Thoracic aorta (tissue), 2 donors: ENCODE data around the gene ANKRD23. TPM values are rescaled to one million over a fixed set of nuclear protein-coding genes. Genes with fewer than 3 reads are reported as not detected.

ENCODE experiments used
- ATAC-seq: fragments of 150-250 bp; one replicate; pipeline ENCODE4 v1.8.0; 2017; ENCODE audit warnings: low read depth; ENCODE audit not compliant: insufficient number of reproducible peaks, low FRiP score
- DNase-seq: peaks from one replicate; pipeline ENCODE4 v3.0.0-alpha.2; 2020; ENCODE audit warnings: low spot score
- H3K27ac ChIP-seq, 2 donors: fragments of 200-600 bp; sonication (generic); 1 replicate in 1 of 2; 2 replicates in 1 of 2; pipeline ENCODE4 v1.5.1; 2016; ENCODE audit warnings: mild to moderate bottlenecking in 2 of 2, moderate library complexity in 2 of 2
- H3K27me3 ChIP-seq: fragments of 200-600 bp; sonication (generic); replicated peaks from 2 replicates; pipeline ENCODE4 v1.6.0; 2016; ENCODE audit warnings: mild to moderate bottlenecking; ENCODE audit not compliant: insufficient read depth
- H3K36me3 ChIP-seq: fragments of 200-600 bp; sonication (generic); one replicate; pipeline ENCODE4 v1.5.1; 2016
- H3K4me1 ChIP-seq, 2 donors: fragments of 200-600 bp; sonication (generic); 1 replicate in 1 of 2; 2 replicates in 1 of 2; pipeline versions ENCODE4 v1.5.1 to v1.6.0; 2016; ENCODE audit warnings: low read depth in 2 of 2, mild to moderate bottlenecking in 1 of 2; ENCODE audit not compliant: control insufficient read depth in 1 of 2
- H3K4me3 ChIP-seq: fragments of 200-600 bp; sonication (generic); 2 replicates; pipeline ENCODE4 v1.5.1; 2016; ENCODE audit warnings: mild to moderate bottlenecking
- H3K9me3 ChIP-seq: fragments of 200-600 bp; sonication (generic); 2 replicates; pipeline ENCODE4 v1.5.1; 2016
- total RNA-seq, 2 donors: library from RNA; depleted of rRNA; stranded (reverse); fragments of >200 nt; gene quantifications; one replicate each; pipeline versions ENCODE4 v1.1.0 to v1.2.3, GENCODE V29; 2016
- TF ChIP-seq, protein P1 (sequence below): fragments of 200-600 bp; sonication (generic); IDR thresholded peaks from one replicate; pipeline ENCODE4 v1.5.1; 2019; ENCODE audit warnings: antibody characterized with exemption

ANKRD23 gene
- total RNA-seq, 2 donors from 2014 or later: 6.0 to 8.4 TPM

DNA sequence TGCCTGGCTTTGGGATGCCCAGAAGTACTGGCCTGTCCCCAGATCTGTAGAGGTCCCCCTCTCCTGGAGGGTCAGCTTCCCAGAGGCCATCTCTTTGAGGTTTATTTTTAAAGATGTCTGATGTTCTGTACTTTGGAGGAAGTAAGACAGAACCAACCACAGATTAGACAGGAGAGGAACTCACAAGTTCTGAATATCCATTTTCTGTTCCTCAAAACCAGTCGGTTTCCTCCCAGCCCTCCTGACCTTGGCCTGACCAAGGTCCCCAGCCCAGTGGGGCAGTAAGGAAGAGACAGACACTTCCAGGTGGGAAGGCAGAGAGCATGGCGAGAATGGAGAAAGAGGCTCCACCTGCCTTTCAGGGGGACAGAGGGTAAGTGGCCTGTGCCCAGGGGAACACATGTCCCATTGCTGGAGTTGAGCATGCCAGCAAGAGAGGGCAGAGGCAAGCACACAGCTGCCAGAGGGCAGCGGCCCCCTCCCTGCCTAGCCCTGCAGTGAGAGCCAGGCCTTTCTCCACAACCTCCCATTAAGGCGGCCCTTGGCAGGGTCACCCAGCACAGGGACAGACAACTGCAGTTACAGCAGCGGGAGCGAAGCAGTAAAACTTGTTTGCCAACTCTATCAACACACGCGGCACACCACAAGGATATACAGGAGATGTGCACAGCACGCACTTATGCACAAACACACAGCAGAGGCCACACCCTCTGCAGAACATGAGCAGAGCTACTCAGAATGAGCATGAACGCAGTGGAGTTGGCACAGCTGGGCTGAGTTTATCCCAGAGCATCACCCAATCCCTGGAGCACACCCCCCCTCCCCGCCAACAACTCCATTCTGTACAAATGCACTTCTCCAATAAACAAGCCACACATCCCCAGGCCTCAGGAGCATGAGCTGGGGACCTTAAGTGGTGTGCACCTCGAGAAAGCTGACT lies 44.5 kb upstream of the ANKRD23 start:
- peaks cover 33 to 65% of the 10 kb centered on the region in 2 donors for H3K4me1 ChIP-seq
- H3K4me3 ChIP-seq: peak overlapping the region; percentile 39
- ATAC-seq (no peak), DNase-seq (no peak)
- H3K27me3 ChIP-seq: no peaks in the 10 kb centered on the region
- H3K9me3 ChIP-seq: no peaks in the 10 kb centered on the region
- no peaks in the 10 kb centered on the region for H3K36me3 ChIP-seq
- TF ChIP-seq, protein P1, sequence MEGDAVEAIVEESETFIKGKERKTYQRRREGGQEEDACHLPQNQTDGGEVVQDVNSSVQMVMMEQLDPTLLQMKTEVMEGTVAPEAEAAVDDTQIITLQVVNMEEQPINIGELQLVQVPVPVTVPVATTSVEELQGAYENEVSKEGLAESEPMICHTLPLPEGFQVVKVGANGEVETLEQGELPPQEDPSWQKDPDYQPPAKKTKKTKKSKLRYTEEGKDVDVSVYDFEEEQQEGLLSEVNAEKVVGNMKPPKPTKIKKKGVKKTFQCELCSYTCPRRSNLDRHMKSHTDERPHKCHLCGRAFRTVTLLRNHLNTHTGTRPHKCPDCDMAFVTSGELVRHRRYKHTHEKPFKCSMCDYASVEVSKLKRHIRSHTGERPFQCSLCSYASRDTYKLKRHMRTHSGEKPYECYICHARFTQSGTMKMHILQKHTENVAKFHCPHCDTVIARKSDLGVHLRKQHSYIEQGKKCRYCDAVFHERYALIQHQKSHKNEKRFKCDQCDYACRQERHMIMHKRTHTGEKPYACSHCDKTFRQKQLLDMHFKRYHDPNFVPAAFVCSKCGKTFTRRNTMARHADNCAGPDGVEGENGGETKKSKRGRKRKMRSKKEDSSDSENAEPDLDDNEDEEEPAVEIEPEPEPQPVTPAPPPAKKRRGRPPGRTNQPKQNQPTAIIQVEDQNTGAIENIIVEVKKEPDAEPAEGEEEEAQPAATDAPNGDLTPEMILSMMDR: no peak
- H3K27ac ChIP-seq: peak overlapping the region; percentile 83 to 84

DNA sequence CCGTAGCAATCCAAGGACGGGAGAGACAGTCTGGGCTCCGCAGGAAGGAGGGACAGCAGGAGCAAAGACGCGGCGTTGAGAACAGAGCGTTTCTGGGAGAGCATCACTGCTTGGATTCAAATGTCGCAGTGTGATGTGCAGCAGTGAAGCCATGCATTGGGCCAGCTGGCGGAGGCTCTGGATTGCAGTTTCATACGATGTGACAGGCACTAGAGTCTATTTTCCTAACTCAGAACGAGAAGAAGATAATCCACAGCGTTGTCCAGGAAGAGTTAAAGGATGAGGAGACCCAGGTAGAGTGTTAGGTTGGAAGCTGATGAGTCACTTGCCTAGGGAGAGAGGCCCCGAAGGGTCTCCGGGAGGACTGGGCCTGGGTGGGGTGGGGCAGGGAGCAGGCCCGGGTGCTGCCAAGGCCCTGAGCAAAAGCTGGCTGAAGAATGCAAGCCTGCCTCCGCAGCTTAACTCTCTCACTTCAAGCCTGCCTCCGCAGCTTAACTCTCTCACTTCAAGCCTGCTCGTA lies 43.7 kb upstream of the ANKRD23 start:
- Histone ChIP-seq H3K36me3 (no peaks in the 10 kb centered on the region), H3K27me3 (no peaks in the 10 kb centered on the region), H3K4me1 (peaks cover 33 to 57% of the 10 kb centered on the region in 2 donors), H3K4me3 (peak overlapping the region; percentile 39), H3K27ac (peak overlapping the region; percentile 83 to 84), H3K9me3 (no peaks in the 10 kb centered on the region)
- ATAC-seq (peak; percentile 51), DNase-seq (no peak)
- TF ChIP-seq, protein P1: no peak

DNA sequence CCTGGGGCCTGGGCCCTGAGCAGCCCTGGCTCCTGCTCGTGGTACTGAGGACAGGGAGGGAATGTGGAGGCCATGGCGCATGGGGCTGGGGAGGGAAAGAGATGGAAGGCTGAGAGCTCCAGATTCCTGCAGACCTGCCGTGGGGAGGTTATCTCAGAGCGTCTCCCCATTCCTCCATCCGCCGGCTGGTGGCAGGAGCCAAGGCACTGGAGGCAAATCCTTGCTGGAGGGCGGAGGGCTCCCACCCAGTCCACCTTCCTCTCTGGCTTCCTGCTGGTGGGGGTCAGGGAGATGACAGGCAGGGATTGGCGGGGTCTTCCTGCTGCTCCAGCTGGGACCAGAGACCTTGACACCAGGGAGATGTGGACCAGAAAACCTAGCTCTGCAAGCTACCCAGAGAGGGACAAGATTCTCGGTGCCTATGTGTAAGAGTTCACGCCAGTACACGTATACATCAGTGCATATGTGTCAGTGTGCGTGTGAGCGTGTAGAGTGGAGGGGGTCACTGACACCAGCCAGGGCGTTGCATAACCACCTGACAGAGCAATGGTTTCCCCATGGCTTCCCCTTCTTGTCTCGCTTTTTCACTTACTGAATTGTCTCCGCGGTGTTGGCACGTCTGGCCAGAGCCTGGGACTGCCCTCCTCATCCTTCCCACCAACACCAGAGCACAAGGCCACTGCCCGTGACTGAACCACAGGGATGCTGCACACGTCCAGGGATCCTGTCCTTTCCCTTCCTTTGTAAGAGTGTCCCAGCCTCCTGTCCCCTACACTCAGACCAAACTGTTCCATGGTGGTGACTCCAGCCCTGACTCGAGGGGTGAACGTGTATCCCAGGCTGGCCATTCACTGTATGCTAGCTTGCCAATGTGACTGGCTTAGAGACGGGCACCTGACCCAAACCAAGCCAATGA lies 41.9 kb upstream of the ANKRD23 start:
- DNase-seq: no peak
- no peaks in the 10 kb centered on the region for H3K36me3 ChIP-seq
- no peaks in the 10 kb centered on the region for H3K27me3 ChIP-seq
- H3K4me1 ChIP-seq: peaks cover 17 to 38% of the 10 kb centered on the region in 2 donors
- ATAC-seq: no peak
- no peak overlapping the region for H3K27ac ChIP-seq
- TF ChIP-seq, protein P1: no peak
- H3K4me3 ChIP-seq: no peak overlapping the region
- H3K9me3 ChIP-seq: no peaks in the 10 kb centered on the region

DNA sequence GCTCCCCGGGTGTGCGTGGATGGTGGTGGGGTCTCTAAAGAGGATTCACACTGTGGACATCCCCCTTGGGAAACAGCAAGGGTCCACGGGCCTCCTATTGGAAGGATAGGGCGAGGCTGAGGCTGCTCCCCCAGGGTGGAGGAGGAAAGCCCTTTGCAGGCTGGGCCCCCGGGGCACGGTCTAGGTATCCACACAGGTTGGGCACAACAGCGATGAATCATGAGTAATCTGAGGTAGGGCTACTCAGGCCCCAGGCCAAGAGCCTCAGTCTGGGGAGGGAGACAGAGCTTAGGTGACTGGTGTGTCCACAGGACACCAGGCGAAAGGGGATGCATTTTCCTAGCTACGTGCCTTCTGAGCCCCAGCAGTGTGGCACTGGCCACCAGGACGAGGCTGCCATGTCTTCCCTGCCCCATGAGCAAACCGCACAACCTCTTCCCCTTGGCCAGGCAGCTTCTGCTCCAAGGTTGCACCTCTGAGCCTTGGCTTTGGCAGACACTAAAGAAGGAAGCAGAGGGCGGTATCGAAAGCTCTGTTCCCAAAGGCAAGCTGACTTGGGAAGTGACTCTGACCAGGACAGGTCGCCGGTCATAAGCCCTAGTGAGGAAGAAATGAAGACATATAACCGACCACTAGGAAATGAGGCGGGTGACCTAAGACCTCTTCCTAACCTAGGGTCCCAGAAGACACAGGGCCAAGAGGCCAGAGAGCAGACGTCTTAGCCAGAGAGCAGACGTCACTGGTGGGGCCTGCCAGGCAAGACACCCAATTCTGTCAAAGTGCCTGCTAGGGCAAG lies 40.7 kb upstream of the ANKRD23 start:
- TF ChIP-seq, protein P1: no peak
- no peaks in the 10 kb centered on the region for H3K27me3 ChIP-seq
- no peak overlapping the region for H3K27ac ChIP-seq
- H3K9me3 ChIP-seq: no peaks in the 10 kb centered on the region
- H3K4me3 ChIP-seq: no peak overlapping the region
- H3K36me3 ChIP-seq: no peaks in the 10 kb centered on the region
- ATAC-seq: no peak
- no peak for DNase-seq
- H3K4me1 ChIP-seq: peaks cover 15 to 28% of the 10 kb centered on the region in 2 donors
